ENCODE data around the gene EFNA2. TPM values are rescaled to one million over a fixed set of nuclear protein-coding genes. Genes with fewer than 3 reads are reported as not detected.

EFNA2 gene
- total RNA-seq, 1 experiment from 2014 or later = 1.5 TPM

DNA sequence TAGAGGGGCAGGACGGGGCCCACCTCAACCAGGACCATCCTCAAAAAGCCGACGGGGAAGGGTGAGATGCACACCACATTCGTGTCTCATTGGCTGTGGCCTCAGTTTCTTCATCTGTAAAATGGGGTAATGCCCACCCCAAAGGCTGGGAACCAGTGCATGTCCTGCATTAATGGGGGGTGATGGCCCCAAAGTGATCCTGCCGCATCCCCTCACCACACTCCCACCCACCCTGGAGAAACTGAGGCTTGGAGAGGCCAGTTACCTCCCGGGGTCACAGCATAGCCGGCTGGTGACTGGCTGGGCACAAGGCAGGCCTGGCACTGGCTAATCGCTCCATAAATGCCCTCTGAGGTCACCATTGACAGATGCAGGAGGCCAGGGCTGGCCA, 37.9 kb upstream of the EFNA2 start:
- in situ Hi-C loops (cut with HindIII; ENCODE audit: low pct_unique_long_range_greater_than_20kb, low sequenced_read_pairs) = no loop called here
- DNase-seq (ENCODE audit: low read depth, low spot score) = no peak

GRCh38 chr19:1248139-1248785, 37.4 kb upstream of the EFNA2 start, which contains the start of gene MIDN:
TSS of gene MIDN (plus strand) at chr19:1248583. CDS start at chr19:1250297, 1,714 bp downstream.
- in situ Hi-C loops (cut with HindIII; ENCODE audit: low pct_unique_long_range_greater_than_20kb, low sequenced_read_pairs) = no loop called here
- DNase-seq (ENCODE audit: low read depth, low spot score) = peak; percentile 63

GRCh38 chr19:1248786-1249297, 36.8 kb upstream of the EFNA2 start:
- in situ Hi-C loops (cut with HindIII; ENCODE audit: low pct_unique_long_range_greater_than_20kb, low sequenced_read_pairs) = no loop called here

GRCh38 chr19:1249298-1249989, 36.2 kb upstream of the EFNA2 start:
- in situ Hi-C loops (cut with HindIII; ENCODE audit: low pct_unique_long_range_greater_than_20kb, low sequenced_read_pairs) = no loop called here
- peak; percentile 87 for DNase-seq (ENCODE audit: low read depth, low spot score)

More at GRCh38 chr19:1248786-1249297, 36.8 kb upstream of the EFNA2 start:
- no peak for DNase-seq (ENCODE audit: low read depth, low spot score)

GRCh38 chr19:1249990-1250436, 35.7 kb upstream of the EFNA2 start:
- no peak for DNase-seq (ENCODE audit: low read depth, low spot score)
- in situ Hi-C loops (cut with HindIII; ENCODE audit: low pct_unique_long_range_greater_than_20kb, low sequenced_read_pairs) = no loop called here

GRCh38 chr19:1250437-1251260, 35.0 kb upstream of the EFNA2 start:
- in situ Hi-C loops (cut with HindIII; ENCODE audit: low pct_unique_long_range_greater_than_20kb, low sequenced_read_pairs) = no loop called here
- DNase-seq (ENCODE audit: low read depth, low spot score) = peak; percentile 48

- in situ Hi-C loops (cut with HindIII; ENCODE audit: low pct_unique_long_range_greater_than_20kb, low sequenced_read_pairs) = no loop called here
Observed at GRCh38 chr19:1251330-1252220, 34.1 kb upstream of the EFNA2 start.

DNA sequence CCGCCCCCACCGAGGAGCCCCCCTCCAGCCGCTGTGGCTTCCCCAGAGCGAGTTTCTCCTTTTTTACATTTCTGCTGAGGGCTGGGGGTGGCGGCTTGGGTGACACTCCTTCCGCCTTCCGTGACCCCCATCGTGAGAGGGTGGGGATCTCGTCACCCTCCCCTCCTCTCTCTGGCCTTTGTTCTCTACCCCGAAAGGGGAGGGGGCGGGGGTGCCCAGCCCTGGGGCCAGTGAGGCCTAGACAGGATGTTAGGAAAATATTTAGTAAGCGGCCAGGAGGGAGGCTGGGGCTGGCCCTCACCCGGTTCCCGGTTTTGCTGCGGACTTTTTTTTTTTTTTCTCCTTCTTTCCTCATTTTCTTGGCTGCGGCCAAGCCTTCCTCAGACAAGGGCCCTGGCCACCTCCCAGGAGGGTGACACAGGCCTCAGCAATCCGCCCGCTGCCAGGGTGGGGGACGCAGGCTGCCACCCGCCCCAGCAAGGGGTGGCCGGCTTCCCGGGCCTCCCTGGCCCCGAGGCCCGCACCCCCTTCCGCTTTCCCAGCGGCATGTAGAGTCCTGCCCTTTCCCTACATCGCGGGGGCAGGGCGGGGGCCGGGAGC, 33.4 kb upstream of the EFNA2 start:
- in situ Hi-C loops (cut with HindIII; ENCODE audit: low pct_unique_long_range_greater_than_20kb, low sequenced_read_pairs) = no loop called here

More at GRCh38 chr19:1251330-1252220, 34.1 kb upstream of the EFNA2 start:
- peak; percentile 76 for DNase-seq (ENCODE audit: low read depth, low spot score)

GRCh38 chr19:1252821-1253513, 32.7 kb upstream of the EFNA2 start:
- DNase-seq (ENCODE audit: low read depth, low spot score) = peak; percentile 76
- in situ Hi-C loops (cut with HindIII; ENCODE audit: low pct_unique_long_range_greater_than_20kb, low sequenced_read_pairs) = no loop called here

More for the DNA sequence above, 33.4 kb upstream of the EFNA2 start:
- peak; percentile 59 for DNase-seq (ENCODE audit: low read depth, low spot score)

GRCh38 chr19:1253514-1254080, 32.1 kb upstream of the EFNA2 start:
- in situ Hi-C loops (cut with HindIII; ENCODE audit: low pct_unique_long_range_greater_than_20kb, low sequenced_read_pairs) = no loop called here
- DNase-seq (ENCODE audit: low read depth, low spot score) = no peak

- DNase-seq (ENCODE audit: low read depth, low spot score) = no peak
Observed at GRCh38 chr19:1254081-1254527, 31.6 kb upstream of the EFNA2 start.

GRCh38 chr19:1254530-1255185, 31.0 kb upstream of the EFNA2 start:
- no peak for DNase-seq (ENCODE audit: low read depth, low spot score)
- in situ Hi-C loops (cut with HindIII; ENCODE audit: low pct_unique_long_range_greater_than_20kb, low sequenced_read_pairs) = no loop called here

More at GRCh38 chr19:1254081-1254527, 31.6 kb upstream of the EFNA2 start:
- in situ Hi-C loops (cut with HindIII; ENCODE audit: low pct_unique_long_range_greater_than_20kb, low sequenced_read_pairs) = no loop called here

DNA sequence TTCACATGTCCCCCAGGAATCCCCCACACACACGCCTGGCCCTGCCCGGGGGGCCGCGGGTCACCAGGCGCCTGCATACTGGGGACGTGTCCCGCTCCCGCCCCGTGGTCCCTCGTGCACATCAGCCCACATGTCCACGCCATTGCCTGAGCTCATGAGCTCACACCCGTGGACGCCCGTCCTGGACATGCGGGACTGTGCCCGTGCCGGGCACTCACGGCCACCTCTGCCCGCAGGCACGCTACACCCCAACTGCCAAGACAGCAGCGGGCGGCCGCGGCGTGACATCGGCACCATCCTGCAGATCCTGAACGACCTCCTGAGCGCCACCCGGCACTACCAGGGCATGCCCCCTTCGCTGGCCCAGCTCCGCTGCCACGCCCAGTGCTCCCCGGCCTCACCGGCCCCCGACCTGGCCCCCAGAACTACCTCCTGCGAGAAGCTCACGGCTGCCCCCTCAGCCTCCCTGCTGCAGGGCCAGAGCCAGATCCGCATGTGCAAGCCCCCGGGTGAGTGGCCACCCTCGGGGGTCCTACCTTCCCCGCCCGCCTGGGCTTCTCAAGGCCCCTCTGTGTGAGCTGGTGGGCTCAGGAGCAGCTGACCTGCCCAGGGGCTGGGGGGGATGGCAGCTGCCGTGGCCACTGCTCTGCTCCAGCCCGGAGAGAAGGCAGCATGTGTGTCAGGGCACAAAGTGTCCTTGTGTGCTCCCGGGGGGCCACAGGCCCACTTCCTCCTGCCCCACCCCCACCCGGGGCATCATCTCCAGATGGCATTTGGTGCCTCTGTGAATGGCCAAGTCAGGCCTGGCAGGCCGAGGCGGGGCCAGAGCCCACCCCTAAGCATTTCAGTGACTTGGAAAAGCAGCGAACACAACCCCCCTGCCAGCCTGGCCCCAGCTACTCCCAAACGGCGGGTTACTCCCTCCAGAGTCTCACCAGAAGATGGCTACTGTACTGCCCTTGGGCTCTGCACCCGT, 30.2 kb upstream of the EFNA2 start:
- no peak for DNase-seq (ENCODE audit: low read depth, low spot score)
- in situ Hi-C loops (cut with HindIII; ENCODE audit: low pct_unique_long_range_greater_than_20kb, low sequenced_read_pairs) = no loop called here

Measured in SK-MEL-5 (cell line).